BJ (cell line): ENCODE data around the gene PIP5KL1. TPM values are rescaled to one million over a fixed set of nuclear protein-coding genes. Genes with fewer than 3 reads are reported as not detected.

Experiments
- CTCF ChIA-PET: fragments of 350-600 bp; formaldehyde crosslinking; extraction: SDS; loops from one replicate; lab custom pipeline; 2021; ENCODE audit warnings: antibody characterized with exemption, inconsistent platforms; lab: Yijun Ruan, JAX
- POLR2A ChIA-PET: fragments of 300-600 bp; sonication (Branson Sonifier 250); formaldehyde crosslinking; extraction: SDS; loops from one replicate; lab custom pipeline; 2021; ENCODE audit warnings: antibody characterized with exemption; lab: Charles Lee
- DNase-seq: peaks from one replicate; pipeline ENCODE4 v3.0.0-alpha.2; 2011; ENCODE audit warnings: low read depth
- H3K27me3 ChIP-seq: 2 replicates; pipeline ENCODE4 v1.6.0; 2011; ENCODE audit warnings: low read length; ENCODE audit not compliant: control insufficient read depth, insufficient read depth
- H3K36me3 ChIP-seq: 2 replicates; pipeline ENCODE4 v1.5.1; 2011; ENCODE audit warnings: low read length; ENCODE audit not compliant: control insufficient read depth, insufficient read depth
- H3K4me3 ChIP-seq: 2 replicates; pipeline ENCODE4 v1.5.1; 2011; ENCODE audit warnings: low read depth, mild to moderate bottlenecking, control low read depth, low read length
- polyA plus RNA-seq: library from polyadenylated mRNA; depleted of rRNA; stranded (reverse); fragments of >200 nt; gene quantifications from 2 replicates; pipeline ENCODE4 v1.2.3, GENCODE V29; 2011
- TF ChIP-seq, protein P1 (sequence below): IDR thresholded peaks from 2 replicates; pipeline ENCODE4 v1.5.1; 2011; ENCODE audit warnings: low read depth, mild to moderate bottlenecking, control low read depth, inconsistent platforms, low read length, moderate library complexity; ENCODE audit not compliant: insufficient read depth

Gene PIP5KL1
- polyA plus RNA-seq, 1 experiment = 2.3 TPM

DNA sequence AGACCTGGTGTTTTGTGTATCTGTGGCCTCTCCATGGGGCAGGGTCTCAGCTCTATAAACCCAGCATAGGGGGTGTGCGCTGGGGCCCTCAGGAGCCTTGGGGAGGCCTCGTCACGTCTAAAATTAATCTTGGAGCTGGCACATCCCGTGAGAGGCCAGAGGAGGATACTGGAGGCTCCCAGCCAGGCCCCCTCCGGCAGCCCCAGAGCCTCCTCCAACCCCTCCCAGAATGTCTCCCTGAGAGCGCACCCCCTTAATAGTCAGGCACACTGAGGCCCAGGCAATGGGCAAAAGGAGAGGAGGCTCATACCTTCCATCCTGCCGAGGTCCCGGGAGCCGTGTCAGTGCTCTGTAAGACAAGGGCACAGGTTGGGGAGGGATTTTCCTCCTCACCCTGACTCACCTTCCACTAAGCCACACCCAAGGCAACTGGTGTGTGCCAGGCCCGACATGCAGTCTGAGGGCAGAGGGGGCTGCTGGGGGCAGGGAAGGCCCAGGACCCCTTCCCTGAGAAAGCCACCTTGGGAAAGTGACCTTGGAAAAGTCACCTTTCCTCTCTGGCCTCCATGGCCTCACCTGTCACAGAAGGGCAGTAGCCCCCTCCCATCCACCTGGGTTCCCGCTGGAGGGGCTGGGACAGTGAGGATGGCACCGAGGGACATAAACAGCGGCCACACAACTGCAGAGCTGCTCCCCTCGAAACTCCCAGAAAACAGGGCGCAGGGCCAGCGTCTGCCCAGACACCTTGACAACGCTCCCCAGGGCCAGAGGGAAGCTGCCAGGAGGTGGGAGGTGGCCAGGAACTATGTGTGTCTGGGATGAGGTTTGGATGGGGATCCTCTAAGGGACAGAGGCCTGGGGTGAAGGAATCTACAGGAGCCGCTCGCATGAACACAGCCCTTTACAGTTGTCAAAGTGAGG is 56.0 kb downstream of the PIP5KL1 start:
- POLR2A ChIA-PET = no interaction called here
- no peaks in the 10 kb centered on the region for H3K27me3 ChIP-seq
- CTCF ChIA-PET = interaction anchor here (0.9 to 1.6 kb wide), 4 partner anchors 14 to 139 kb away, joined by 3 to 6 read pairs (median 4); partner anchors contain the start of genes ENG and TOR2A
- peaks cover 3% of the 10 kb centered on the region; the same call in 1 of the 2 replicates for H3K36me3 ChIP-seq
- H3K4me3 ChIP-seq = no peak overlapping the region
- no peak for DNase-seq
- TF ChIP-seq, protein P1, sequence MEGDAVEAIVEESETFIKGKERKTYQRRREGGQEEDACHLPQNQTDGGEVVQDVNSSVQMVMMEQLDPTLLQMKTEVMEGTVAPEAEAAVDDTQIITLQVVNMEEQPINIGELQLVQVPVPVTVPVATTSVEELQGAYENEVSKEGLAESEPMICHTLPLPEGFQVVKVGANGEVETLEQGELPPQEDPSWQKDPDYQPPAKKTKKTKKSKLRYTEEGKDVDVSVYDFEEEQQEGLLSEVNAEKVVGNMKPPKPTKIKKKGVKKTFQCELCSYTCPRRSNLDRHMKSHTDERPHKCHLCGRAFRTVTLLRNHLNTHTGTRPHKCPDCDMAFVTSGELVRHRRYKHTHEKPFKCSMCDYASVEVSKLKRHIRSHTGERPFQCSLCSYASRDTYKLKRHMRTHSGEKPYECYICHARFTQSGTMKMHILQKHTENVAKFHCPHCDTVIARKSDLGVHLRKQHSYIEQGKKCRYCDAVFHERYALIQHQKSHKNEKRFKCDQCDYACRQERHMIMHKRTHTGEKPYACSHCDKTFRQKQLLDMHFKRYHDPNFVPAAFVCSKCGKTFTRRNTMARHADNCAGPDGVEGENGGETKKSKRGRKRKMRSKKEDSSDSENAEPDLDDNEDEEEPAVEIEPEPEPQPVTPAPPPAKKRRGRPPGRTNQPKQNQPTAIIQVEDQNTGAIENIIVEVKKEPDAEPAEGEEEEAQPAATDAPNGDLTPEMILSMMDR = no peak

DNA sequence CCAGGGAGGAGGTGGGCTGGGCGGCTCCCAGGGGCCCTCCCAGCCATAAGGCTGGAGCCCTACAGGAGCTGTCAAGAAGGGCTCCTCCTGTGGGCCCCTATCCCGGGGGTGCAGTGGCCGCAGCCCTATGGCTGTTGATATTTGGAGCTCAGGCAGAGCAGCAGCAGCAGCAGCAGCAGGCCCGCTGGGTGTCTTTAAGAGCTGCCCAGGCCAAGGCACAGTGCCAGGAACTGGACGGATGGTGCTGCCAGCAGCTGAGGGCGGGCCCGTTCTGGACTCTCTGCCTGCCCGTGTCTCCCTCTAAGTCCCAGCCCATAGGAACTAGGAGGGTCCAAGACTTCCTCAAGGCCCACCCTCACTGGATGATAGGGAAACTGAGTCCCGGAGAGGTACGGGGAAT is 56.7 kb downstream of the PIP5KL1 start:
- DNase-seq = no peak
- TF ChIP-seq, protein P1 = no peak
- CTCF ChIA-PET = interaction anchor here (0.7 to 1.6 kb wide), 5 partner anchors 13 to 139 kb away, joined by 3 to 6 read pairs (median 4); partner anchors contain the start of genes ENG and TOR2A
- H3K4me3 ChIP-seq = no peak overlapping the region
- peaks cover 4% of the 10 kb centered on the region; the same call in 1 of the 2 replicates for H3K36me3 ChIP-seq
- POLR2A ChIA-PET = no interaction called here
- no peaks in the 10 kb centered on the region for H3K27me3 ChIP-seq

DNA sequence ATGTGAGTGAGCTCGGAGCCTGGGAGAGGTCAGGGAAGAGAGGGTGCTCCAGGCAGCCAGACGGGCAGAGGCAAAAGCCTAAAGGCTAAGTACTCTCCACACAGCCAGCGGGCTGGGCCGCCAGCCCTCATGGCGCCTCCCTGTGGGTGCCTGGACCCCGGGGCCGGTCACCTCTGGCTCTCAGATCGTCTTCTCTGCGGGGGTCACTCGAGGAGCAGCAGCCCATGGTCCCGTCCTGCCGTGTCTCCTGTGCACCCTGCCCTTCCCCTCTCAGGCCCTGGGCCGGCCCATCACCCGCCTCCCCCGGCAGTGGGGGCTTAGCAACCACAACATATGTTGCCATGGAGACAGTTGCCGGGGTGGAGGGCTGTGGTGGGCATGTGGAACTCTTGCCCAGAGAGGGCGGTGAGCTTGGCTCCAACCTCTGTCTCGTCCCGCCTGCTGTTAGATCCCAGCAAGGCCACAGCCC is 57.3 kb downstream of the PIP5KL1 start:
- CTCF ChIA-PET = interaction anchor here (0.7 to 1.6 kb wide), 5 partner anchors 13 to 138 kb away, joined by 3 to 6 read pairs (median 4); partner anchors contain the start of genes ENG and TOR2A
- no peaks in the 10 kb centered on the region for H3K27me3 ChIP-seq
- POLR2A ChIA-PET = no interaction called here
- TF ChIP-seq, protein P1 = no peak
- no peak overlapping the region for H3K4me3 ChIP-seq
- H3K36me3 ChIP-seq = peaks cover 5% of the 10 kb centered on the region
- DNase-seq = no peak

DNA sequence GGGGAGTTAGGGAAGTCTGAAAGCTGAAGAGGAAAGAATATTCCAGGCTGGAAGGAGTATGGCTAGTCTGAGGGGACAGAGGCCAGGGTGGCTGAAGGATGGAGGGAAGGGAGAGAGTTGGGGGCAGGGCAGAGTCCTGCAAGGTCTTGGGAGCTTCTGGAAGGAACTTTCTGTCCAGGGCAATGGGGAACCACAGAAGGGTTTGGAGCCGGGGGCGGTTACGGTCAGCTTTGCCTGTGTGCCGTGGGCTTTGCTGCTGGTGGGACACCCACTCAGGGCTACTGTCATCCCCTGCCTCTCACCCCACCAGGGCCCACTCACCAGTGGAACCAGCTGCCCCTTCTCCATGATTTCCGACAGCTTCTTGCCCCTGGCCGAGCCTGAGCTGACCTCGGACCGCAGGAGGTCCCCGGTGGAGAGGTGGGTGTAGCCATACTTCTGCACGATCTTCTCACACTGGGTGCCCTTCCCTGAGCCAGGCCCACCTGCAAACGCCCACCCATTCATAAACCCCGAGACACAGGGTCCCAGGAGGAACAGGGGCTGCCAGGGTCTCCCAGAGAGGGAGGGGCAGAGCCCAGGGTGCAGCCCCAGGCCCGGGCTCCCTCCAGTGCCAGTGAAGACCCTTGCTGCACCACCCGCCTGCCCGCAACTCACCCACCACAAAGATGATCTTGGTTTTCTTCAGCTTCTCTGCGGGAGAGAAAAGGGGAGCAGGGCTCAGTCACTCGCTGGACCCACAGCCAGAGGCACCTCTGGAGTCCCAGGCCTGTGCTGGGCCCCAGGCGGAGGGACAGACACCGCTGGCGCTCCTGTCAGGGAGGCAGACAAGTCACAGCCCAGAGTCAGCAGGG is 58.0 kb downstream of the PIP5KL1 start:
- ChIA-PET CTCF (interaction anchor here (0.8 to 1.6 kb wide), 5 partner anchors 17 to 138 kb away, joined by 3 to 5 read pairs (median 4); partner anchors contain the start of genes ENG and TOR2A), POLR2A (interaction anchor here (0.6 kb wide), 1 partner anchor 490 kb away, joined by 5 read pairs; no protein-coding TSS in a partner anchor)
- TF ChIP-seq, protein P1 = no peak
- no peak overlapping the region for H3K4me3 ChIP-seq
- DNase-seq = no peak
- no peaks in the 10 kb centered on the region for H3K27me3 ChIP-seq
- peaks cover 10% of the 10 kb centered on the region for H3K36me3 ChIP-seq
